AG20443 (cell line): ENCODE results near the gene NTSR1.
"Not testable (repeated sequence)": the region's sequence is repeated elsewhere in the genome, so short reads cannot be mapped to it uniquely, and the experiment has no call there.

ENCODE experiments used
- DNase-seq: peaks from one replicate; pipeline ENCODE4 v3.0.0; 2012; ENCODE audit warnings: low spot score, mixed read lengths

Gene NTSR1

DNA sequence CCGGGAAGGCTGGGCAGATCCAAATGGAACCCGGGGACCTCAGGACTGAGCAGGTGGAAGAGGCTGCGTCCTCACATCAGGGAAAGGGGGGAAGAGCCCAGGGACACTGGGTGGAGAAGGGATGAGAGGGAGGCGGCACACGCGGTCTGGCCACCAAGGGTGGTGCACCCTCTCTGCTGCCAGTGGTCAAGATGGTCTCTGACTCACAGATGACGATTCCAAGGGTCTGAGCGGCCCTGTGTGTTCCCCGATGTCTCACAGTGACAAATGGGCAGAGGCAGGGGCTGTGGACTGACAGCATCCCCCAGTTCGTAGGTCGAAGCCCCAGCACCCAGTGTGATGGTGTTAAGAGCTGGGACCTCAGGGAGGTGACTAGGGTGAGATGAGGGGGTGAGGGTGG lies 34.3 kb upstream of the NTSR1 start:
- no peak for DNase-seq

DNA sequence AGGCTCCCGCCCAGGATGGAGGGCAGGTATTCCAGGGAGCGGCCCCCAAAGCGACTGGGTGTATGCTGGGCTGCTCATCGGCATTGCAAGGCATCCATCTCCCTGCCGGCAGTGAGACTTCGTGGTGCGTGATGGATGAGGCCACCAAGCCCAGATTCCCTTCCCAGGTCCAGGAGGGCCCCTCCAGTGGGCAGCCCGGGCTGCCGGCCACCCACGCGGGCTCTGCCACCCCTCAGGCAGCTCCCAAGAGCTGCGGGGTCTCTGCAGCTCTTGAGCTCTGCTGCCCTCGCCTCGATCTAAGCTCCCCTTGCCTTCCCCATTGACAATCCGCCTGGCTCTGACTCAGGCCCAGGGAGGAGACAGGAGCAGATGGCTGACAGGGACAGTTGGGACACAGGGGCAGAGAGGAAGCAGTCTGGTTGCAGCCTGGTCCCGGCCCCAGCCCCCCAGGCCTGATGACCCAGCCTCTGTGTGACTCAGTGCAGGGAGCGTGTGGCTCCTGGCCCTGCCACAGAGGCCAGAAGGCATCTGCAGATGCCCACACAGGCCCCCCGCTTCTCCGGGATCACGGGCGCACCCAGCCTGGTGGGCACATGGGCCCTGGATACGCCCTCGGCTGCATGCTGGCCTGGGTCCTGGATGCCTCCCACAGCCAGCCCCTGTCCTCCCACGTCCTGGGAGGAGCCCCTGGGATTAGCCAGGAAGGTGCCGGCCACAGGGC lies 33.3 kb upstream of the NTSR1 start:
- DNase-seq = peak; percentile 65

DNA sequence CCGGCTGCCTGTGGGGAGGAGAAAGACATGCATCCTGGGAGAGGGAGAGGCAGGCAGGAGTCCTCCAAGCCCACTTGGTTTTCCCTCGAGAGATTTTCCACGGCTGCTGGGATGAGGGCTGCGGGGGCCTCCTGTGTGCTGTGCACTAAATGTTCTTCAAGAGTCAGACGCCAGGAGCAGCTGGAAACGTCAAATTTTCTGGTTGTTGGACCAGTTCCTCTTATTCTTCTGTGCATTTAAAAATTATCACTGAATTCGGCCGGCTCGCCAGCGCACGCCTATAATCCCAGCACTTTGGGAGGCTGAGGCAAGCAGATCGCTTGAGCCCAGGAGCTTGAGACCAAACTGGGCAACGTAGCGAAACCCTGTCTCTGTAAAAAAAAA lies 32.8 kb upstream of the NTSR1 start:
- DNase-seq = no peak

DNA sequence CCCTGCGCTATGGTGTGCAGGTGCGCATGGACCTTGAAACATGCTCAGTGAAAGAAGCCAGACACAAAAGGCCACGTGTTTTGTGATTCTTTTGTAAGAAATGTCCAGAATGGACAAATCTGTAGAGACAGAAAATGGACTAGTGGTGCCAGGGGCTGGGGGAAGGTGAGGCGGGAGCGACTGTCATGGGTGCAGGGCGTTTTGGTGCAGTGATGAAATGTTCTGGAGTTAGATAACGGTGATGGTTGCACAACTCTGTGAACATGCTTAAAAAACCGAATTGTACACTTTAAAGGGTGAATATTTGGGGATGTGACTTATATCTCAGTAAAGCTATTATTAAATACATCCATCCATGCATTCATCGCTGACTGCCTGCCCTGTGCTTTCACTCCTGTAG lies 31.7 kb upstream of the NTSR1 start:
- no peak for DNase-seq

DNA sequence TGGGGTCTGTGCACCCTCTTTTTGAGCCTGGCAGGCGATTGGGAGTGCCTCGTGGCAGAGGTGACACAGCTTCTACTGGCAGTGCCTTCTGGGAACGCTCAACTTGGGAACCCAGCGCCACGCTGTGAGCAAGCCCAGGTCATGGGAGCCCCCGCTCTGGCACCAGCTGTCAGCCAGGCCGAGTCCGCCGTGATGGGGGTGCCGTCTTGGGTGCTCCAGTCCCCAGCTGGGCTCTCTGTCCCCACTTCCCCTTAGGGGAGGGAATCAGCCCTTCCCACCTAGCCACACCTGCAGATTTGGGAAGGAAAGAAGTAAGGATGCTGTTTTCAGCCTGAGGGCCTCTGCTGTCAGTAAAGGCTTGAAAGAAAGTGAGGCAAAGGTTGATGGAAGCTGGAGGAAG lies 31.0 kb upstream of the NTSR1 start:
- no peak for DNase-seq

DNA sequence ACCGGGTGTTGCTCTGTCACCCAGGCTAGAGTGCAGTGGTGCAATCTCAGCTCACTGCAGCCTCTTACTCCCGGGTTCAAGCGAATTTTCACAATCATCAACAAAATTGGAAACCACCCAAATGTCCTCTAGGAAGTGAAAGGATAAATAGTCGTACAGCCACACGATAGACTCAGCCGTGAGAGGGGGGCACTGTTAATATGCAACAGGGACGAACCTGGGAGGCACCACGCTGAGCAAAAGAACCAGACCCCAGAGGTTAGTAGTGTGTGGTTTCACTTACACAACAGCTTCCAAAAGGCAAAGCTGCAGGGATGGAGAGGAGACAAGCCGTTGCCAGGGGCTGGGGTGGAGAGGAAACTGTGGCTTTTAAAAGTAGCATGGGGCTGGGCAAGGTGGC lies 30.1 kb upstream of the NTSR1 start:
- DNase-seq = no peak

DNA sequence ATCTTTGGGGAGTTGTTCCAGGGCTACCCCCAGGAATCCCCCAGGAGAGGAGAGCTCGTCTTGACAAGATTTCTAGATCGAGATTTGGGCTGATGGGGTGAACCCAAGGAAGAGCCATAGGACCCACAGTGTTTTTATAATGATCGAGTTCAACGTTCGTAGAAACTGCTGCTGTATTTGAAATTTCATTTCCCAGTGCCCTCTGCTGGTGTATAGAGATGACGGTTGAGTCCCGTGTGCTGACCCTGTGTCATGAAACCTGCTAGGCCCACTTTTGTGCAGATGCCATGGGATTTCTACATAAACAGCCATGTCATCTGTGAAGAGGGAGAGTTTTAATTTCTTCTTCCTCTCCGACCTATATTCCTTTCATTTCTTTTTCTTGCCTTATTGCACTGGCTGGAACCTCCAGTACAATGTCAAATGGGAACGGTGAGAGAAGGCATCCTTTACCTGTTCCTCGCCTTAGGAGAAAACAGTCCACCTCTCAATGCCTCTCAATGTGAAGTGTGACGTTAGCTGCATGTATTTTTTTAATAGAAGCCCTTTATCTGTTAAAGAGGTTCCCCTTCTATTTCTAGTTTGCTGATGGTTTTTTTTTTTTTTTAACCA lies 28.6 kb upstream of the NTSR1 start:
- no peak for DNase-seq

DNA sequence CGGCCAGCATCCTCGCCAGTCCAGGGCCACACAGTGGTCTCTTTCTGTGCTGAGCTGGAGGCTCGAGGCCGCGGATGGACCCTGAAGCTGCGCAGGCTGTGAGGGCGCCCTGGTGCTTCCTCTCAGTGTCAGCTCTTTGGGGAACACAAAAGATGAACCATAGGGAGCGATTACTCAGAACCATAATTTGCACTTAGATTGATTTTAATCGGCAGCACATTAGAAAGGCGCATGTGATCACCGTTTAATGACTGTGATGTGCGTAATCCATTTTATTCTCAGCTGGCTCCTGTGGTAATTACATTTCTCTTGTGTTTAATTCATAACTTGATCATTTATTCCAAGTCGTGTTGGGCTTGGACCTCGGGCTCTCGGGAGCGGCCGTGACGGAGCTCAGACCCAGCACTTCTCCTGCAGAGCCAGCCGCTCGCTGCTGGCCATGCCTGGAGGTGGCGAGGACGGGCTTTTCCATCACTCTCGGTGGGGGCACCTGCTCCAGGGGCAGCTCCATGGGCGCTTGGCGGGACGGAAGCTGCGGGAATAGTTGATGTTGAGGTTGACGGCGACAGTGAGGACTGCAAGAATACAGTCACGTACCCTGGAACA lies 25.6 kb upstream of the NTSR1 start:
- DNase-seq = no peak

DNA sequence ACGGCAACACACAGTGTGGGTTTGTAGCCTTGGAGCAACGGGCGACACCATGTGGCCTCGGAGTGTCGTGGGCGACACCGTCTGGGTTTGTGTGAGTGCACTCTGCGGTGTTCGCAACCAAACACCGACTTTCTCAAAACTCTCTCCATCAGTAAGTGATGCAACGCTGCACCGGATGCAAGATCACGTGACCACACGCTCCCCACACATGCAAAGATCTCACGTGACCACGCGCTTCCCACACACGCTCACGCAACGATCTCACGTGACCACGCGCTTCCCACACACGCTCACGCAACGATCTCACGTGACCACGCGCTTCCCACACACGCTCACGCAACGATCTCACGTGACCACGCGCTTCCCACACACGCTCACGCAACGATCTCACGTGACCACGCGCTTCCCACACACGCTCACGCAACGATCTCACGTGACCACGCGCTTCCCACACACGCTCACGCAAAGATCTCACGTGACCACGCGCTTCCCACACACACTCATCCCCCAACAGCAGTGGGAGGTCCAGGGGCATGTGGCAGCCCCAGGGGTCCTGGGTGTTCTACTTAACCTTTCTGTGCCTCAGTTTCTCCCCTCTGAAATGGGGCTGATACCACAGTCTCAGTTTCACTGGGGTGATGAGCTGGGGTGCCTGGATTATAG lies 24.8 kb upstream of the NTSR1 start:
- DNase-seq = not testable (repeated sequence)

DNA sequence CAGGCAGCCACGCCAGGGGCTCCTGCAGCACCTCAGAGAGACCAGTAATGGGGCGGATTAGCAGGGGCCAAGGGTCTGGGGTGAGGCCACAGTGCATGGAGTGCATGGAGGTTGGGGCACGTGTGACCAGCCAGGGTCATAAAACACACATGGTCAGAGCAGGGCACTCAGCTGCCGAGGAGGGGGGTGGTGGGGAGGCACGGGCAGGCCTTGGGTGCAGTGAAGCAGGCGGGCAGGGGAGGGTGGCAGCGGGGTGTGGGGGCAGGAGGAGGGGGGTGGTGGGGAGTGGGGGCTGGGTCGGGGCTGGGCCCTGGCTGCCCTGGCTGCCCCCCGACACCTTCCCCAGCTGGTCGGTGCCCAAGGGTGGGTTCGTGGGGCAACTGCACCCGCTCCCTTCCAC lies 23.7 kb upstream of the NTSR1 start:
- no peak for DNase-seq

DNA sequence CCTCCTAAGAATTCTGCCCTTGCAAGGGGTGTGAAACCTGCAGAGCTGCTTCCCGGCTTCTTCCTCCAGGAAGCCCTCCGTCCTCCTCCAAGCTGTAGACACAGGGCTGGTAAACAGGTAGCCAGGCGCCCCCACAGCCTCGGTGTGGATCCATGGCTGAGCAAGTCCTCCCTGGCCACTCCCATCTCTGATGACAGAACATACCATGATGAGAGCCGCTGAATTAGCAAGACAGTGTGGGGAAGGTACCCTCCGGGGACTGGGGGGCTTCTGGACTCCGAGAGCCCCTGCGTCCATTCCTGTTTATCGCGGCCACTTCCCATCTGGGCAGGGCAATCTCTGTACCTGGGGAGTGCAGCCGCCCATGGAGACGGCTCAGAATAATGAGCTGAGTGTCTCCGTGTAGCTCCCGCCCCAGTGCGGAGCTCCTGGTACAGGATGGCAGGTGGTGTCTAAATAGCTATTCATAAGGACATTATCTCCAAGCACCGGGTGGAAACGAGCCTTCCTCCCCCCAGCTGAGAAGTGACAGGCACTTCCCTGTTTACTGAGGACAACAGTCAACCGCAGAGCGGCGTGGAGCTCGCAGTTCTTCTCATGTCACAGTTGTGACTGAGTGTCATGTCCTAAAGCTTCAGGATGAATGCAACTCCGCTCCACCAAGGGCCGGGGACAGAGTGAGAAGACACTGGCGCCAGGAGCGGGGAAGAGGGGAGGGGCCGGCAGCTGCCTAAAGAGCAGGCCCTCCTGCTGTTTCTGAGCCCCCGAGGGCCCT lies 22.7 kb upstream of the NTSR1 start:
- DNase-seq = no peak

DNA sequence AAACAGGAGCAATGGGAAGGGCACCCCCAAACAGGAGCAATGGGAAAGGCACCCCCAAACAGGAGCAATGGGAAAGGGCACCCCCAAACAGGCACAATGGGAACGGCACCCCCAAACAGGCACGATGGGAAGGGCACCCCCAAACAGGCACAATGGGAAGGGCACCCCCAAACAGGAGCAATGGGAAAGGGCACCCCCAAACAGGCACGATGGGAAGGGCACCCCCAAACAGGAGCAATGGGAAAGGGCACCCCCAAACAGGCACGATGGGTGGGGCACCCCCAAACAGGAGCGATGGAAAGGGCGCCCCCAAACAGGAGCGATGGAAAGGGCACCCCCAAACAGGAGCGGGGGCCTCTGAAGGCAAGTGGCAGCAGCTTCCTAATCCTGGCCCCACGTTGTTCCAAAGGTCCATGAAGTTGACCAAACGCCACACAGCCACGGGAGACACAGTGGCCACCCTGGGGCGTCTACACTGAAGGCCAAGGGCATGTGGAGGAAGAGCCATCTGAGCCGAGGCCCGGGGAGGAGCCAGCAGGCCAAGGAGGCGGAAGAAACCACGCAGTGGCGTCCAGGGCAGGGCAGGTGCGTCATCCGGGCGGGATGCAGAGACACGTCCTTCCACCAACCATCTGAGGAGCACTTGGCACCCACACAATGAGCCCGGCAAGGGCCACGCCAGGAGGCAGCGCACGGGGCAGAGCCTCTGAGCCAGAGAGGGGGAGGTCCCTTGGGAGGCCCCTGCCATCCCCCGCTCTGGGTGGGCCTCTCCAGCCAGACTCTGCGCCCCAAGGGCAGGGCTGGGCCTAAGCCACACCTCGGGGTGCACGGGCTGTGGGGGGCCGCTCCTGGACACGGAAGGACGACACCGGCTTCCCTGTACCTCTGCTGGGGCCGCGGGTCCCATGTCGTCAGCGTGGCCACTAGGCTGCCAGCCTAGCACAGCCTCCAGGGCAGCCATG lies 21.5 kb upstream of the NTSR1 start:
- DNase-seq = no peak

DNA sequence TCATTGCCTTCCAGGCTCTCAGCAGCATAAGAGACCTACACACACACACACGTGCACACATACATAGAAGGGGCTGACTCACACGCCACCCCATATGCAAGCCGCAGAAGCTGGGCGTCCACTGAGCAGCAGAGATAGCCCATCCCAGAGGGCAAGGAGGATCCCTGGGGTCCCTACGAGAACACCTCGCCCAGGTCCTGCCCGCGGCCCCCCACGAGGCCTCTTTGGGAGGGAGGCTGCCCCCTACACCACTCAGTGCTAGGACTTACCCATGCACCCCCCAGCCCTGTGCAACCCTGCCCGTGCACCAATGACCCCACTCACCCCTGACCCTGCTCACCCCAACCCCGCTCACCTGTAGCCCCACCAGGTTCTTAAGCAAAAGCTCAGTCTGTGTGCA lies 20.6 kb upstream of the NTSR1 start:
- no peak for DNase-seq

DNA sequence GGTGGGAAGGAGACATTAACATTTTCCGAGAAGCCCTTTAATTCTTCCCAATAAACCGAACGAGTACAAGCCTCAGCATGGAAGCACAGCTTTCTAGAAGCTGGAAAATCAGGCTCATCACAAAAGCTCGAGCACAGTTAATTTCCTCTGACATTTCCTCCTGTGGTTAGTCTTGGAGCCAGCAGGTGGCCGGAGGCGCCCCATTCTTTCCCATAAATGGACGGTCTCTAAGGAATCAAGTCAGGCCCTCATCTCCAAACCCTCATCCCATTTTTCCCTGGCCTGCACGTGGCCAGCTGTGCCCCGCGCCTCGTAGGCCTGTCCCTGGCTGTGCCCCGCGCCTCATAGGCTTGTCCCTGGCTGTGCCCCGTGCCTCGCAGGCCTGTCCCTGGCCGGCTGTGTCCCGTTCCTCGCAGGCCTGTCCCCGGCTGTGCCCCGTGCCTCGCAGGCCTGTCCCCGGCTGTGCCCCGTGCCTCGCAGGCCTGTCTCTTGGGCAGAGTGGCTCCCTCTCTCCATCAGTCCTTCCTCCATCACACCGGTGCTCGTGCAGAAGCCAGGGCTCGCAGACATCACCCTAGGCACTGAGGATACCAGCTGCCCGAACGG lies 19.7 kb upstream of the NTSR1 start:
- DNase-seq = no peak

DNA sequence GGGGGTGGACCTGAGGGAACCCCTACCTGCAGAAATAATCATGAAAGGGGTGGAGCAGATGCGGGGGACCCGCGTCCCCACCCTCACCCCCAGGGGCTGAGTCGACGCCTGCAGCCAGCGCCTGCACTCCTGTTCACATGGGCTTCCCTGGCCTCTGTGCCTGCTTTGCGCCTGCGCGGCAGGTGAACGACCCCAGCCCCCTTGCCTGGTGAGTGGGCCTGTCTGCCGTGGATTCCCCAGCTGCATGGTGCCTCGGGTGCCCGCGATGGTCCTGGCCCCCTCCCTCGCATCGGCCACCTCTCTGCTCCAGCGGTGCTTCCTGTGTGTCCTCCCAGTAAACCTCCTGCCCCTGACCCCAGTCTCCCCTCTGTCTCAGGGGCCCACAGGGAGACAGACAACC lies 18.8 kb upstream of the NTSR1 start:
- no peak for DNase-seq

DNA sequence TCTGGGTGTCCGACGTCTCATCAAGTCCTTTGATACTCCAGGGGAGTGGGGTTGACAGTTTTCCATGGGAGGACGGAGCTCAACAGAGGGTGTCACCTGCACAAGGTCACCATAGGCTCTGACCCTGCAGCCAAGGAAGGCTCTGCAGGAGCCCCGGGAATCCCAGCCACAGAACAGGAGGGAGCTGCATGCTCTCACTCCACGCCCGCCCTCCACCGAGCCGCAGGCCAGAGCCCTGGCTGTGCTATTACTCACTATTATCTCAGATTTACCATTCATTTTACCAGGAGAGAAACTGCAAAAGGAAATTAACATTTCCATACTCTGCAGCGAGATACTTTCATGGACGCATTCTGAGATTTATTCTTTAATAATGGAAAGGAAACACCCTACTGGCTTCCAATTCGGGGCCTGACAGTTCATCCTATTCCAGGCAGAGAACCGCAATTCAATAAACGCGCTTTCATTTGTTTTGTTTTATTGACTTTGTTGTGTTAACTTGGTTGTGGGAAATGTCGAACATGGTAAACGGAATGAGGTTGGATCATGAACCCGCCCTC lies 18.3 kb upstream of the NTSR1 start:
- no peak for DNase-seq

DNA sequence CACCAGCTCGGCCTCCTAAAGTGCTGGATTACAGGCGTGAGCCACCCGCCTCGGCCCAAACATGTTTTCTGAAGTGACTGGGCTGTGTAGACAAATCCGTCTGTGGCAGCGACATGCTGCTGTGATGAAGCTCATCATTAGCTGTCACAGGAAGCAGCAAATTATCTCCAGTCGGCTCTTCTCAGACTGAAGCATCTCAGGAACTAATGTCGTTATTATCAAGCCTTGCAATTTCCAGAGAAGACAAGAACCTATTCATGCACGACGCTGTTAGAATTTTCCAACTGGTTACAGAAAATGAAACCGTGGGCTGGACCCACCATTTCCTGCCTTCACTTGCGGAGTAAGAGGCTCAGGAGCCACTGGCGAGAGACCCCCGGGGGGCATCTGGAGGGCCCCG lies 17.1 kb upstream of the NTSR1 start:
- DNase-seq = no peak

DNA sequence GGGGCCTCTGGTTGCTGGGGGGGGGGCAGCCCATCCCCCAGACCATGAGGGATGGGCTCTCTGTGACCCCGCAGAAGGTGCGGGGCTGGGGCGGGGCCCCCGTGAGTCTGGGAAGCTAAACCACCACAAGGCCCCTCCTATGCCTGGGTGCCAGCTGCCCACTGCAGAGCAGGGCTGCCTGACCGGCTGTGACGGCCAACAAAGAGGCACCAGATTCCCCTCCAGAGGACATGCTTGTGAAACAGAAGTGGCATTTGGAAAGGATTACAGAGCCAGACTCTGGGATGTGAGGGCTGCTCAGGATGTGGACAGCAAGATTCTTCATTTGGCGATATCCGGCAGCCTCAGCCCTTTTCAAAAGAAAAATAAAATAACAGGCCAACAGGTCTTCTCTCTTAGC lies 16.5 kb upstream of the NTSR1 start:
- no peak for DNase-seq

DNA sequence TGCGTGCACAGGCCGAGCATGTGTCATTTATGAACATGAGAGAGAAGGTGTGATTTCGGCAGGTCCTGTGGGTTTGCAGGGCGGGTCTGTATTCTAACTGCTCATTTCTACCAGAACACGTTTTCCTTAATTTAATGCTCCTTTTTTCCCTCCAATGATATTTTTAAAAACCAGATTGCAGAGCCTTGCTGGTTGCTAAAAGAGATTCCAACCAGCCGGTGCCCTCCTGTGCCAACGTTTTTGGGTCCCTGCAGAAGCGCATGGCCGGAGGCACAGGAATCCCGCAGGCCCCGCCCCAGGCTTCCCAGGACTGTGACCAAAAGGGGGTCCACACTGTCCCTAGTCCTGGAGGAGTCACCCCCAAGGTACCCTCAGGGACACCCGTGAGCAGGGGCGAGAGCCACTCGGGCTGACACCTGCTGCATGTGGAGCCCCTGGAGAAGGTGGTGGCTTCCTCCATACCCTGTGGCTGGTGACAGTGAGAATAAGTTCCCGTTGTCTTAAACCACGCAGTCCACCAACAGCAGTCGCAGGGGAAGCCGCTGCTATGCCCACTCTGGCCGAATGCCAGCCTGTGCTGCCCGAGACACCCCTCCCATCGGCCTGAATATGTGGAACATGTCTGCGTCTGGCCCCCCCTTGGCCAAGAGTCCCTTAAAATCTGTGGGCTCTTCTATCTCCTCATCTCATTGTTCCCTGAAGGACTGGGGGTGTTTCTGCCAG lies 15.7 kb upstream of the NTSR1 start:
- no peak for DNase-seq

DNA sequence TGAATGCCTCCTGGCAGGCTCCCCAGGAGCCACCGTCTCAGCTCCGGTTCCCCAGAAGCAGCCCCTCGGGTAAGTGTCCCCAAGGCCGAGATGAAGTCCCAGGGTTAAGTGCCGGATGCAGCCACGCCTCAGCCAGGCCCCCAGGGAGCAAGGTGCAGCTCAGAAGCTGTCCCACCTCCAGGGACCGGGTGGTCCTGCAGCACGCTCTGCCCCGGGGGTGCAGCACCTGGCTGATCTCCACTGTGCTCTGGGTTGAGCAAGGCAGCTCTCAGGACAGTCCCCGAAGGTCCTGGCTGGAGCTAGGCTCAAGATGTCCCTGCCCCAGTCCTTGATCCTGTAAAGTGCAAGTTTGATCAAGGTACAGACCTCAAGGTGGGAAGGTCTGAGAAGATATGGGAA lies 15.1 kb upstream of the NTSR1 start:
- no peak for DNase-seq
